ENCODE data around the gene MARCHF2.

MARCHF2 gene

GRCh38 chr19:8458380-8458779 lies 45.3 kb downstream of the MARCHF2 start:
- TF ChIP-seq CTCF (IDR thresholded peaks at IDR 0.05; ENCODE audit: control insufficient read depth, extremely low read depth, insufficient read depth), result no peak
- DNase-seq (ENCODE audit: low read depth), result no peak
- no peak overlapping the region for H3K4me3 ChIP-seq (ENCODE audit: low read depth, low read length)

GRCh38 chr19:8459095-8459494 lies 46.0 kb downstream of the MARCHF2 start:
- TF ChIP-seq CTCF (IDR thresholded peaks at IDR 0.05; ENCODE audit: control insufficient read depth, extremely low read depth, insufficient read depth), result no peak
- DNase-seq (ENCODE audit: low read depth), result no peak
- H3K4me3 ChIP-seq (ENCODE audit: low read depth, low read length), result no peak overlapping the region

- H3K4me3 ChIP-seq (ENCODE audit: low read depth, low read length), result peak overlapping the region; percentile 20; the same call in 1 of the 2 replicates
- TF ChIP-seq CTCF (IDR thresholded peaks at IDR 0.05; ENCODE audit: control insufficient read depth, extremely low read depth, insufficient read depth), result no peak
- peak; percentile 62 for DNase-seq (ENCODE audit: low read depth)
These were observed 46.6 kb downstream of the MARCHF2 start for GRCh38 chr19:8459520-8460270.

- H3K4me3 ChIP-seq (ENCODE audit: low read depth, low read length), result peak overlapping the region; percentile 20; the same call in 1 of the 2 replicates
- TF ChIP-seq CTCF (IDR thresholded peaks at IDR 0.05; ENCODE audit: control insufficient read depth, extremely low read depth, insufficient read depth), result no peak
- DNase-seq (ENCODE audit: low read depth), result no peak
These were observed 47.6 kb downstream of the MARCHF2 start for GRCh38 chr19:8460516-8461298.

- TF ChIP-seq CTCF (IDR thresholded peaks at IDR 0.05; ENCODE audit: control insufficient read depth, extremely low read depth, insufficient read depth), result no peak
- no peak for DNase-seq (ENCODE audit: low read depth)
- no peak overlapping the region for H3K4me3 ChIP-seq (ENCODE audit: low read depth, low read length)
These were observed 48.3 kb downstream of the MARCHF2 start for GRCh38 chr19:8461376-8461775.

GRCh38 chr19:8461891-8462290 lies 48.8 kb downstream of the MARCHF2 start:
- no peak for TF ChIP-seq CTCF (IDR thresholded peaks at IDR 0.05; ENCODE audit: control insufficient read depth, extremely low read depth, insufficient read depth)
- DNase-seq (ENCODE audit: low read depth), result no peak
- H3K4me3 ChIP-seq (ENCODE audit: low read depth, low read length), result no peak overlapping the region
